Stimulated activated CD4-positive, alpha-beta T cell treated with anti-CD3 and anti-CD28 coated beads, Interleukin-2, amount 100 ng/mL, for 4 hours (primary cell): ENCODE measurements around the gene PDE6A.

ENCODE experiments used
- DNase-seq: peaks from one replicate; pipeline ENCODE4 v3.0.0-alpha.2; 2020; ENCODE audit warnings: low read depth

Gene PDE6A

GRCh38 chr5:149838881-149839739 lies 105.5 kb downstream of the PDE6A start:
- DNase-seq, result no peak

GRCh38 chr5:149837680-149838269 lies 106.8 kb downstream of the PDE6A start:
- DNase-seq, result no peak

- no peak for DNase-seq
Observed at GRCh38 chr5:149836451-149837139, 108.0 kb downstream of the PDE6A start.

- peak; percentile 44 for DNase-seq
Observed at GRCh38 chr5:149834246-149834855, 110.2 kb downstream of the PDE6A start.

GRCh38 chr5:149833116-149833827 lies 111.3 kb downstream of the PDE6A start:
- no peak for DNase-seq

GRCh38 chr5:149832636-149833035 lies 112.0 kb downstream of the PDE6A start:
- DNase-seq, result no peak

- no peak for DNase-seq
Observed at GRCh38 chr5:149831492-149831891, 113.1 kb downstream of the PDE6A start.

GRCh38 chr5:149830579-149830978 lies 114.0 kb downstream of the PDE6A start:
- no peak for DNase-seq

GRCh38 chr5:149829954-149830353 lies 114.6 kb downstream of the PDE6A start:
- DNase-seq, result no peak

- DNase-seq, result peak; percentile 73
Observed at GRCh38 chr5:149828161-149829011, 116.2 kb downstream of the PDE6A start.

- DNase-seq, result no peak
Observed at GRCh38 chr5:149827546-149827945, 117.0 kb downstream of the PDE6A start.

- DNase-seq, result no peak
Observed at GRCh38 chr5:149827086-149827485, 117.5 kb downstream of the PDE6A start.

GRCh38 chr5:149826574-149826973 lies 118.0 kb downstream of the PDE6A start:
- no peak for DNase-seq

- no peak for DNase-seq
Observed at GRCh38 chr5:149824846-149825245, 119.7 kb downstream of the PDE6A start.

GRCh38 chr5:149824120-149824519 lies 120.5 kb downstream of the PDE6A start:
- no peak for DNase-seq

- no peak for DNase-seq
Observed at GRCh38 chr5:149823375-149823774, 121.2 kb downstream of the PDE6A start.

- no peak for DNase-seq
Observed at GRCh38 chr5:149822301-149822700, 122.3 kb downstream of the PDE6A start.

- DNase-seq, result no peak
Observed at GRCh38 chr5:149820536-149821510, 123.8 kb downstream of the PDE6A start.

- DNase-seq, result no peak
Observed at GRCh38 chr5:149820012-149820411, 124.6 kb downstream of the PDE6A start.

- DNase-seq, result no peak
Observed at GRCh38 chr5:149818116-149818515, 126.5 kb downstream of the PDE6A start.
